ENCODE measurements around the gene GEMIN4.
"Not testable (repeated sequence)": the region's sequence is repeated elsewhere in the genome, so short reads cannot be mapped to it uniquely, and the experiment has no call there.

The GEMIN4 gene

GRCh38 chr17:791829-792228, 39.8 kb upstream of the GEMIN4 start:
- H3K4me3 Mint-ChIP-seq = no peak overlapping the region
- no peak for DNase-seq
- no peak for TF ChIP-seq CTCF (IDR thresholded peaks at IDR 0.05)
- H3K27ac Mint-ChIP-seq = peak overlapping the region; percentile 66
- H3K9me3 Mint-ChIP-seq = no peaks in the 10 kb centered on the region
- H3K4me1 Mint-ChIP-seq = peaks cover 38% of the 10 kb centered on the region
- H3K27me3 Mint-ChIP-seq (ENCODE audit: low read depth, poor library complexity) = peaks cover 3% of the 10 kb centered on the region
- H3K36me3 Mint-ChIP-seq (ENCODE audit: low read depth) = peaks cover 47% of the 10 kb centered on the region

- H3K4me3 Mint-ChIP-seq; H3K27me3 Mint-ChIP-seq (ENCODE audit: low read depth, poor library complexity); H3K9me3 Mint-ChIP-seq; DNase-seq; H3K27ac Mint-ChIP-seq: not testable (repeated sequence)
- H3K36me3 Mint-ChIP-seq (ENCODE audit: low read depth) = peaks cover 38% of the 10 kb centered on the region
- peaks cover 35% of the 10 kb centered on the region for H3K4me1 Mint-ChIP-seq
Measured at GRCh38 chr17:790874-791247, 38.8 kb upstream of the GEMIN4 start.

- H3K9me3 Mint-ChIP-seq; H3K27me3 Mint-ChIP-seq (ENCODE audit: low read depth, poor library complexity); DNase-seq; H3K4me3 Mint-ChIP-seq: not testable (repeated sequence)
- H3K4me1 Mint-ChIP-seq = peaks cover 28% of the 10 kb centered on the region
- peaks cover 40% of the 10 kb centered on the region for H3K36me3 Mint-ChIP-seq (ENCODE audit: low read depth)
- H3K27ac Mint-ChIP-seq = peak overlapping the region; percentile 51
Measured at GRCh38 chr17:789931-790873, 38.1 kb upstream of the GEMIN4 start.

- DNase-seq = no peak
- Mint-ChIP-seq H3K27ac (peak overlapping the region; percentile 68), H3K36me3 (ENCODE audit: low read depth) (peaks cover 40% of the 10 kb centered on the region), H3K27me3 (ENCODE audit: low read depth, poor library complexity) (no peaks in the 10 kb centered on the region), H3K9me3 (no peaks in the 10 kb centered on the region), H3K4me1 (peaks cover 24% of the 10 kb centered on the region), H3K4me3 (no peak overlapping the region)
- no peak for TF ChIP-seq CTCF (IDR thresholded peaks at IDR 0.05)
Measured at GRCh38 chr17:789160-789840, 37.2 kb upstream of the GEMIN4 start.

GRCh38 chr17:788551-788950, 36.5 kb upstream of the GEMIN4 start:
- peaks cover 40% of the 10 kb centered on the region for H3K36me3 Mint-ChIP-seq (ENCODE audit: low read depth)

GRCh38 chr17:787641-788221, 35.7 kb upstream of the GEMIN4 start:
- Mint-ChIP-seq H3K27ac (no peak overlapping the region), H3K4me3 (no peak overlapping the region), H3K9me3 (no peaks in the 10 kb centered on the region), H3K36me3 (ENCODE audit: low read depth) (peaks cover 40% of the 10 kb centered on the region), H3K27me3 (ENCODE audit: low read depth, poor library complexity) (no peaks in the 10 kb centered on the region), H3K4me1 (peaks cover 25% of the 10 kb centered on the region)
- TF ChIP-seq CTCF (IDR thresholded peaks at IDR 0.05) = no peak
- DNase-seq = no peak

More at GRCh38 chr17:788551-788950, 36.5 kb upstream of the GEMIN4 start:
- peaks cover 24% of the 10 kb centered on the region for H3K4me1 Mint-ChIP-seq
- TF ChIP-seq CTCF (IDR thresholded peaks at IDR 0.05) = no peak
- no peak for DNase-seq
- H3K27me3 Mint-ChIP-seq (ENCODE audit: low read depth, poor library complexity) = no peaks in the 10 kb centered on the region
- H3K4me3 Mint-ChIP-seq = no peak overlapping the region
- H3K9me3 Mint-ChIP-seq = no peaks in the 10 kb centered on the region
- no peak overlapping the region for H3K27ac Mint-ChIP-seq

GRCh38 chr17:785901-786300, 33.8 kb upstream of the GEMIN4 start:
- not testable (repeated sequence) for DNase-seq; H3K4me3 Mint-ChIP-seq; H3K27ac Mint-ChIP-seq; H3K9me3 Mint-ChIP-seq; H3K27me3 Mint-ChIP-seq (ENCODE audit: low read depth, poor library complexity)
- peaks cover 29% of the 10 kb centered on the region for H3K4me1 Mint-ChIP-seq
- peaks cover 31% of the 10 kb centered on the region for H3K36me3 Mint-ChIP-seq (ENCODE audit: low read depth)
